Smooth muscle cell (in vitro differentiated cells): ENCODE results near the gene ARFRP1. TPM values are rescaled to one million over a fixed set of nuclear protein-coding genes. Genes with fewer than 3 reads are reported as not detected.

ENCODE experiments used
- DNase-seq: peaks from one replicate; lab custom pipeline; 2025; ENCODE audit not compliant: unreplicated experiment; lab: John Stamatoyannopoulos, UW
- H2AFZ ChIP-seq: fragments of 200-600 bp; sonication (generic); 2 replicates; pipeline ENCODE4 v1.6.0; 2016; ENCODE audit warnings: antibody characterized with exemption, low read depth, mild to moderate bottlenecking
- H3F3A ChIP-seq: fragments of 200-600 bp; sonication (generic); 2 replicates; pipeline ENCODE4 v1.6.0; 2017; ENCODE audit warnings: antibody characterized with exemption, low read depth
- H3K27ac ChIP-seq: fragments of 200-600 bp; sonication (generic); 2 replicates; pipeline ENCODE4 v1.5.1; 2016; ENCODE audit warnings: low read depth, mild to moderate bottlenecking
- H3K27me3 ChIP-seq: fragments of 200-600 bp; sonication (generic); 2 replicates; pipeline ENCODE4 v1.6.1; 2016; ENCODE audit warnings: low read depth, mild to moderate bottlenecking
- H3K36me3 ChIP-seq: fragments of 200-600 bp; sonication (generic); 2 replicates; pipeline ENCODE4 v1.5.1; 2016; ENCODE audit warnings: low read depth
- H3K4me1 ChIP-seq: fragments of 200-600 bp; sonication (generic); 2 replicates; pipeline ENCODE4 v1.5.1; 2016; ENCODE audit warnings: low read depth
- H3K4me2 ChIP-seq: fragments of 200-600 bp; sonication (generic); 2 replicates; pipeline ENCODE4 v1.6.0; 2016; ENCODE audit warnings: mild to moderate bottlenecking
- H3K4me3 ChIP-seq: fragments of 200-600 bp; sonication (generic); 2 replicates; pipeline ENCODE4 v1.5.1; 2016; ENCODE audit warnings: mild to moderate bottlenecking
- H3K79me2 ChIP-seq: fragments of 200-600 bp; sonication (generic); 2 replicates; pipeline ENCODE4 v1.6.0; 2016; ENCODE audit warnings: low read depth, mild to moderate bottlenecking
- H3K9ac ChIP-seq: fragments of 200-600 bp; sonication (generic); 2 replicates; pipeline ENCODE4 v1.6.0; 2016; ENCODE audit warnings: low read depth
- H3K9me3 ChIP-seq: fragments of 200-600 bp; sonication (generic); replicated peaks from 2 replicates; pipeline ENCODE4 v1.5.1; 2016; ENCODE audit warnings: low read depth
- H4K20me1 ChIP-seq: fragments of 200-600 bp; sonication (generic); 2 replicates; pipeline ENCODE4 v1.6.0; 2016; ENCODE audit warnings: low read depth
- WGBS: methylation state at CpG from one replicate; pipeline ENCODE4 v1.1.7; 2016; ENCODE audit warnings: low lambda C conversion rate; 5-methylcytosine and 5-hydroxymethylcytosine counted together
- polyA plus RNA-seq: library from polyadenylated mRNA; unstranded; fragments of >200 nt; fragmentation: Nextera tagmentation; extraction: Ambion mirVana; gene quantifications from 2 replicates; pipeline ENCODE4 v1.2.1, GENCODE V29; 2016
- total RNA-seq: library from RNA; depleted of rRNA; stranded (reverse); fragments of >200 nt; gene quantifications from 2 replicates; pipeline ENCODE4 v1.2.3, GENCODE V29; 2014
- TF ChIP-seq, protein P1 (sequence below): fragments of 200-600 bp; sonication (generic); IDR thresholded peaks from 2 replicates; pipeline ENCODE4 v1.5.1; 2017; ENCODE audit warnings: borderline replicate concordance, mild to moderate bottlenecking, antibody characterized with exemption; ENCODE audit not compliant: insufficient read depth, poor library complexity, severe bottlenecking

Gene ARFRP1
- total and polyA plus RNA-seq, 2 experiments from 2014 or later, result 11.8 to 42.3 TPM

DNA sequence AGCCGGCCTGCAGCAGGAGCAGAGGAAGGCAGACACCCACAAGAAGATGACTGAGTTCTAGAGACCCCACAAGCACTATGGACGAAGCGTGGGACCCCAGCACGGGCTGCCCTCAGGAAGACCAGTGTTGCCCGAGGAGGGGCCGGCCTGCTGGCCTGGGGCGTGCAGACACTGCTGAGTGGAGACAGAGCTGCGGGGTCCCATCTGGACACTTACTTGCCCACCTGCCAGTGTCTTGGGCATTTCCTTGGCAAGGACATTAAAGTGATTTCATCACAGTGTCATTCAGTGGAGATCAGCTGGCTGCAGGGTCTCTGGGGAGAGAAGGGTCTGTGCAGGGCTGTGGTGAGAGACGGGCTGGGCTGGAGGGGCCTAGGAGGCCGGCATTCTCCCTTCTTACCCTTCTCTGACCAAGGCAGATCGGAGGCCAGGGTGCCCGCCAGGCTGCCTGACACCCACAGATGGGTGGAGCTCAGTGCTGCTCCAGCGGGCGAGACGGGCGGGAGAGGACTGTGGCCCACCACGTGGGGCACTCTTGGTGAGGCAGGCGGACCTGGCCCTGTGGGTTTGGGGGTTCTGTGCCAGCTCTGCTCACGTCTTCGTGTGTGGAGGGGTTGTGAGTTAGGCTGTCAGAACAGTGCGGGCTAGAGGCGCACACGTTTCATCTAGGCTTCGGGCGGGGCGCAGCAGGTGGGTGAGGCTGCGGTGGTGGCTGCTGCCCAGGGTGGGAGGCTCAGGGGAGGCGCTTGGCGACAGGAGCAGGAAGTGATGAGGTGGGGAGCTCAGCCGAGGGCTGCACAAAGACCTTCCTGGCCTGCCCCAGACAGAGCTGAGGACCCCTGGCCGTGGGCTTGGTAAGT is 28.3 kb upstream of the ARFRP1 start, which contains the start of gene LIME1:
LIME1 (plus strand) TSS at position 806 of the 860 bp plus-strand sequence. CDS start 886 bp downstream, outside the sequence.
- TF ChIP-seq, protein P1, sequence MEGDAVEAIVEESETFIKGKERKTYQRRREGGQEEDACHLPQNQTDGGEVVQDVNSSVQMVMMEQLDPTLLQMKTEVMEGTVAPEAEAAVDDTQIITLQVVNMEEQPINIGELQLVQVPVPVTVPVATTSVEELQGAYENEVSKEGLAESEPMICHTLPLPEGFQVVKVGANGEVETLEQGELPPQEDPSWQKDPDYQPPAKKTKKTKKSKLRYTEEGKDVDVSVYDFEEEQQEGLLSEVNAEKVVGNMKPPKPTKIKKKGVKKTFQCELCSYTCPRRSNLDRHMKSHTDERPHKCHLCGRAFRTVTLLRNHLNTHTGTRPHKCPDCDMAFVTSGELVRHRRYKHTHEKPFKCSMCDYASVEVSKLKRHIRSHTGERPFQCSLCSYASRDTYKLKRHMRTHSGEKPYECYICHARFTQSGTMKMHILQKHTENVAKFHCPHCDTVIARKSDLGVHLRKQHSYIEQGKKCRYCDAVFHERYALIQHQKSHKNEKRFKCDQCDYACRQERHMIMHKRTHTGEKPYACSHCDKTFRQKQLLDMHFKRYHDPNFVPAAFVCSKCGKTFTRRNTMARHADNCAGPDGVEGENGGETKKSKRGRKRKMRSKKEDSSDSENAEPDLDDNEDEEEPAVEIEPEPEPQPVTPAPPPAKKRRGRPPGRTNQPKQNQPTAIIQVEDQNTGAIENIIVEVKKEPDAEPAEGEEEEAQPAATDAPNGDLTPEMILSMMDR, result no peak

DNA sequence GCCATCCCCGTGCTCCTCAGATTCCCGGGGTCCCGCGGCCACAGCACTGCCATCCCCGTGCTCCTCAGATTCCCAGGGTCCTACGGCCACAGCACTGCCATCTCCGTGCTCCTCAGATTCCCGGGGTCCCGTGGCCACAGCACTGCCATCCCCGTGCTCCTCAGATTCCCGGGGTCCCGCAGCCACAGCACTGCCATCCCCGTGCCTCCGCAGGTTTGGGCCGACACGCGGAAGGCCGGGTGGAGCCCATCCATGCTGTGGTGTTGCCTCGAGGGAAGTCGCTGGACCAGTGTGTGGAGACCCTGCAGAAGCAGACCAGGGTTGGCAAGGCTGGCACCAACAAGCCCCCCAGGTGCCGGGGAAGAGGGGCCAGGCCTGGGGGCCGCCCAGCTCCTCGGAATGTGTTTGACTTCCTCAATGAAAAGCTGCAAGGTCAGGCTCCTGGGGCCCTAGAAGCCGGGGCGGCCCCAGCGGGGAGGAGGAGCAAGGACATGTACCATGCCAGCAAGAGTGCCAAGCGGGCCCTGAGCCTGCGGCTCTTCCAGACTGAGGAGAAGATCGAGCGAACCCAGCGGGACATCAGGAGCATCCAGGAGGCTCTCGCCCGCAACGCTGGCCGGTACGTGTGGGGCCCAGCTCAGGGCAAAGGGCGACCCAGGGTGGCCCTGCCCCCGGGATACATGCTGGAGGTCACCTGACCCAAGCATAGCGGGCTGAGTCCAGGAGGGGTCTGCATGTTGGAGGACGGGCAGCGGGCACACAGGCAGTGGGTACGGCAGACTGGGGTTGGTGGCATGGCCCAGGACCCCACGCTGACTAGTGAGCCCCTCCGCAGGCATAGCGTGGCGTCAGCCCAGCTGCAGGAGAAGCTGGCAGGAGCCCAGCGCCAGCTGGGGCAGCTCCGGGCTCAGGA is 27.4 kb upstream of the ARFRP1 start:
- Histone ChIP-seq H3K4me3 (no peak overlapping the region), H3K36me3 (no peaks in the 10 kb centered on the region), H3K27me3 (no peaks in the 10 kb centered on the region), H3K79me2 (peaks cover 5% of the 10 kb centered on the region), H3K4me1 (peaks cover 23% of the 10 kb centered on the region), H2AFZ (no peak overlapping the region), H4K20me1 (peaks cover 68% of the 10 kb centered on the region), H3K27ac (no peak overlapping the region), H3K4me2 (no peak overlapping the region), H3K9me3 (no peaks in the 10 kb centered on the region), H3F3A (peaks cover 12% of the 10 kb centered on the region), H3K9ac (no peak overlapping the region)
- 97% methylated on average over 48 of the region's 48 CpGs for WGBS
- no peak for DNase-seq
- TF ChIP-seq, protein P1, result no peak

More for the DNA sequence above, 28.3 kb upstream of the ARFRP1 start, which contains the start of gene LIME1:
- no peaks in the 10 kb centered on the region for H3K79me2 ChIP-seq
- H3K9ac ChIP-seq, result no peak within 1 kb of the TSS
- no peak within 1 kb of the TSS for H3K27ac ChIP-seq
- no peak within 1 kb of the TSS for H2AFZ ChIP-seq
- H3F3A ChIP-seq, result peaks cover 17% of the 10 kb centered on the region
- peaks cover 63% of the 10 kb centered on the region for H4K20me1 ChIP-seq
- H3K36me3 ChIP-seq, result no peaks in the 10 kb centered on the region
- no peaks in the 10 kb centered on the region for H3K27me3 ChIP-seq
- DNase-seq, result no peak
- WGBS, result 91% methylated on average over 31 of the region's 31 CpGs
- H3K4me1 ChIP-seq, result peaks cover 24% of the 10 kb centered on the region
- H3K4me3 ChIP-seq, result peak within 1 kb of the TSS; percentile 58
- H3K4me2 ChIP-seq, result peak within 1 kb of the TSS; percentile 96
- H3K9me3 ChIP-seq, result no peaks in the 10 kb centered on the region

DNA sequence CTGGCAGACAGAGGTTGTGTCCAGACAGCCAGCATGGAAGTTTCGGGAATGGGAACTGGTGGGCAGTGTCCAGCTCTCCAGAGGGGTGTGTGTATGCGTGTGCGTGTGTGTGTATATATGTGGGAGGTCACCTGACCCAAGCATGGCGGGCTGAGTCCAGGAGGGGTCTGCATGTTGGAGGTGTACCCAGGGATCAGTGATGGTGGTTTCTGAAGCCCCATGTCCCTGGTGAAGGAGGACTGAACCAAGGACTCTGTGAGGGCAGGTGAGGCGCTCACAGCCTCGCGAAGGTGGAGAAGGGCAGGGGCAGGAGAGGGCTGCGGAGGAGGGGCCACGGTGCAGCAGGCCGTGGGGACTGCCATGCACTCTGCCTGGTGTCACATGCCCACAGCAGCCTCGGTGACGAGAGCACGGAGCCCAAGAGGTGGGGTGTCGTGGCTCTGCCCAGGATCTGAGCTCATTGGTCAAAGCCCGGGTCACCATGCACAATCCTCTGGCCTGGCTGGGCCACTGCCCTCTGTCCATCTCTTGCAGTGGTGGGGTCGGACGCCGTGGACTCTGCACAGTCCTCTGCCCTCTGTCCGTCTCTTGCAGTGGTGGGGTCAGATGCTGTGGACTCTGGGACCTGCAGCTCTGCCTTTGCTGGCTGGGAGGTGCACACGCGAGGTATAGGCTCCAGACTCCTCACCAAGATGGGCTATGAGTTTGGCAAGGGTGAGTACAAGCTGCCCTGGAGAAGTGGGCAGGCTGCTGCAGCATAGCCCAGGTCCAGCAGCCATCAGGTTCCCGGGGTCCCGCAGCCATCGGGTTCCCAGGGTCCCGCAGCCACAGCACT is 26.6 kb upstream of the ARFRP1 start:
- Histone ChIP-seq H3K9me3 (no peaks in the 10 kb centered on the region), H3K4me2 (no peak overlapping the region), H3K4me3 (no peak overlapping the region), H3K27ac (no peak overlapping the region), H3K4me1 (peaks cover 23% of the 10 kb centered on the region), H3F3A (peaks cover 12% of the 10 kb centered on the region), H3K36me3 (no peaks in the 10 kb centered on the region), H4K20me1 (peaks cover 69% of the 10 kb centered on the region), H2AFZ (no peak overlapping the region), H3K9ac (no peak overlapping the region), H3K27me3 (no peaks in the 10 kb centered on the region), H3K79me2 (peaks cover 11% of the 10 kb centered on the region)
- TF ChIP-seq, protein P1, result no peak
- no peak for DNase-seq
- WGBS, result 98% methylated on average over 24 of the region's 25 CpGs
